DOHH2 (cell line): Measurements from ENCODE around the gene AZGP1.

ENCODE experiments used
- EZH2phosphoT487 ChIP-seq: fragments of 200-600 bp; sonication (generic); IDR thresholded peaks from 2 replicates; pipeline ENCODE4 v1.6.1; 2017; ENCODE audit warnings: borderline replicate concordance, mild to moderate bottlenecking, antibody characterized with exemption, low read length, moderate library complexity, mixed read lengths
- TF ChIP-seq, protein P1 (sequence below): fragments of 200-600 bp; sonication (generic); IDR thresholded peaks from one replicate; pipeline ENCODE4 v1.5.1; 2014; ENCODE audit warnings: antibody characterized with exemption, mild to moderate bottlenecking, low read depth, low read length; ENCODE audit not compliant: poor library complexity, severe bottlenecking

DNA sequence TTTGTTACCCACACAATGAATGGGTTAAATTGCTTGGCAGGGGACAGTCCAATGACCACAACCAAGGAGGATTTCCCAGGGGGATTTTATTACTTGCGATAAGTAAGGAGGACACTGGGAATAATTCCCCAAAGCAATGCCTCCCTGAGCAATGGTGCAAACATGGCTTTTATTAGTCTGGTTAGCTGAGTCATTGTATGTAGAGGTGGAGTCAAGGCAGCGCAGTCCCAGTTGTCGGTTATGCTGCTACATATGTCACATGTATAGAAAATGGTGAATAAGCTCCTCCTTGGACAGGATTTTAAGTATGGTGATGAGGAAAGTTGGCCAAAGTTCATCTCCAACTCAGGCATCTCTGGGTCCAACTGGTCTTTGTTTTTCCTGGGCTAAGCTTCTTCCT lies 52.6 kb downstream of the AZGP1 start:
- TF ChIP-seq, protein P1, sequence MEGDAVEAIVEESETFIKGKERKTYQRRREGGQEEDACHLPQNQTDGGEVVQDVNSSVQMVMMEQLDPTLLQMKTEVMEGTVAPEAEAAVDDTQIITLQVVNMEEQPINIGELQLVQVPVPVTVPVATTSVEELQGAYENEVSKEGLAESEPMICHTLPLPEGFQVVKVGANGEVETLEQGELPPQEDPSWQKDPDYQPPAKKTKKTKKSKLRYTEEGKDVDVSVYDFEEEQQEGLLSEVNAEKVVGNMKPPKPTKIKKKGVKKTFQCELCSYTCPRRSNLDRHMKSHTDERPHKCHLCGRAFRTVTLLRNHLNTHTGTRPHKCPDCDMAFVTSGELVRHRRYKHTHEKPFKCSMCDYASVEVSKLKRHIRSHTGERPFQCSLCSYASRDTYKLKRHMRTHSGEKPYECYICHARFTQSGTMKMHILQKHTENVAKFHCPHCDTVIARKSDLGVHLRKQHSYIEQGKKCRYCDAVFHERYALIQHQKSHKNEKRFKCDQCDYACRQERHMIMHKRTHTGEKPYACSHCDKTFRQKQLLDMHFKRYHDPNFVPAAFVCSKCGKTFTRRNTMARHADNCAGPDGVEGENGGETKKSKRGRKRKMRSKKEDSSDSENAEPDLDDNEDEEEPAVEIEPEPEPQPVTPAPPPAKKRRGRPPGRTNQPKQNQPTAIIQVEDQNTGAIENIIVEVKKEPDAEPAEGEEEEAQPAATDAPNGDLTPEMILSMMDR, result no peak
- TF ChIP-seq EZH2phosphoT487, result no peak
